NT2/D1 (cell line): ENCODE results near the gene MTNR1B.

ENCODE experiments used
- SUZ12 ChIP-seq: IDR thresholded peaks from 2 replicates; pipeline ENCODE4 v1.6.1; 2011; ENCODE audit not compliant: insufficient read length, insufficient read depth; ENCODE audit errors: extremely low read depth
- YY1 ChIP-seq: IDR thresholded peaks from 2 replicates; pipeline ENCODE4 v1.6.1; 2011; ENCODE audit not compliant: insufficient read length, insufficient read depth
- ZNF274 ChIP-seq: IDR thresholded peaks from 2 replicates; pipeline ENCODE4 v1.6.1; 2011; ENCODE audit warnings: mild to moderate bottlenecking, low read depth, low read length

- TF ChIP-seq SUZ12 (no peak), YY1 (no peak), ZNF274 (no peak)
Measured at GRCh38 chr11:93025558-93026255, 56.3 kb downstream of the MTNR1B start.
